Measurements from ENCODE around the gene CTSH.
A peak's percentile ranks its signal among the peaks of the same experiment; 100 is the strongest.

The CTSH gene

DNA sequence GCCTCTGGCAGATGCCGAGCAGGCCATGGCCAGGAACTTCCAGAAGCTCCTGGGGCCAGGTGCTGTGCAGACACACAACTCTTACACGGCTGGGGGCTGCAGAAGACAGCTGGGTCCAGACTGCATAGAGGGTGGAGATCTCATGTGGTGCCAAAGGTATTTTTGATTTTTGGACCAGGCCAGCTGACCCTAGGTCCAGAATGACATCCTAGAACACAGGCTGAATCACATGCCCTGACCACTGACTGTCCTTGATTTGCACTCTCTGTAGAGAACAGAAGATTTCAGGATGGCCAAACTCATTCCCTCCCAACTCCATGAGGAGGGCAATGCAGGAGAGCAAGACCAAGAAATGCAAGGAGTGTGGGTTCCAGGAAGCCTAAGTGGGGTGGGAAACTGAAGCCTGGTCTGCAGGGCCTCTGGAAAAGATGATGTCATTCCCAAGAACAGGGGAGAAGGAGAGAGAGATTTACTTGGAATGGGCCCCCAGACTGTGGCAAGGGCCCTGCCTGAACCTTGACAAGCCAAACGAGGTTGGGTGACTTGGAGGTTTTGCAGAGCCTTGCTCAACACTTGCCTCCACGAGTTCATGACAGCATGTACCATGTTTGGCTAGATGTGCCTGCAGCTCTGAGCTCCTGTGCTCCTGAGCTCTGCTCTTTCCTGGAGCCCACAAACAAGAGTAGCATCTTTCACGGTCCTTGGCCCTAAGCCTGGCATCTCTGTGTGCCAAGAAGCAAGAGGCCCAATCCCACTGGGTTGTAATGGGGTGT is 38.5 kb upstream of the CTSH start:
- in situ Hi-C loops (cut with HindIII; ENCODE audit: low sequenced_read_pairs): no loop called here
- H3K4me3 ChIP-seq (ENCODE audit: low read depth, low read length): no peak overlapping the region
- TF ChIP-seq, protein P1, sequence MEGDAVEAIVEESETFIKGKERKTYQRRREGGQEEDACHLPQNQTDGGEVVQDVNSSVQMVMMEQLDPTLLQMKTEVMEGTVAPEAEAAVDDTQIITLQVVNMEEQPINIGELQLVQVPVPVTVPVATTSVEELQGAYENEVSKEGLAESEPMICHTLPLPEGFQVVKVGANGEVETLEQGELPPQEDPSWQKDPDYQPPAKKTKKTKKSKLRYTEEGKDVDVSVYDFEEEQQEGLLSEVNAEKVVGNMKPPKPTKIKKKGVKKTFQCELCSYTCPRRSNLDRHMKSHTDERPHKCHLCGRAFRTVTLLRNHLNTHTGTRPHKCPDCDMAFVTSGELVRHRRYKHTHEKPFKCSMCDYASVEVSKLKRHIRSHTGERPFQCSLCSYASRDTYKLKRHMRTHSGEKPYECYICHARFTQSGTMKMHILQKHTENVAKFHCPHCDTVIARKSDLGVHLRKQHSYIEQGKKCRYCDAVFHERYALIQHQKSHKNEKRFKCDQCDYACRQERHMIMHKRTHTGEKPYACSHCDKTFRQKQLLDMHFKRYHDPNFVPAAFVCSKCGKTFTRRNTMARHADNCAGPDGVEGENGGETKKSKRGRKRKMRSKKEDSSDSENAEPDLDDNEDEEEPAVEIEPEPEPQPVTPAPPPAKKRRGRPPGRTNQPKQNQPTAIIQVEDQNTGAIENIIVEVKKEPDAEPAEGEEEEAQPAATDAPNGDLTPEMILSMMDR (IDR thresholded peaks at IDR 0.05; ENCODE audit: low read depth, low read length): no peak
- DNase-seq (ENCODE audit: low read depth, low spot score): no peak

- DNase-seq (ENCODE audit: low read depth, low spot score): no peak
- H3K4me3 ChIP-seq (ENCODE audit: low read depth, low read length): no peak overlapping the region
- TF ChIP-seq, protein P1 (IDR thresholded peaks at IDR 0.05; ENCODE audit: low read depth, low read length): no peak
- in situ Hi-C loops (cut with HindIII; ENCODE audit: low sequenced_read_pairs): no loop called here
Observed at GRCh38 chr15:78982736-78983135, 37.9 kb upstream of the CTSH start.

DNA sequence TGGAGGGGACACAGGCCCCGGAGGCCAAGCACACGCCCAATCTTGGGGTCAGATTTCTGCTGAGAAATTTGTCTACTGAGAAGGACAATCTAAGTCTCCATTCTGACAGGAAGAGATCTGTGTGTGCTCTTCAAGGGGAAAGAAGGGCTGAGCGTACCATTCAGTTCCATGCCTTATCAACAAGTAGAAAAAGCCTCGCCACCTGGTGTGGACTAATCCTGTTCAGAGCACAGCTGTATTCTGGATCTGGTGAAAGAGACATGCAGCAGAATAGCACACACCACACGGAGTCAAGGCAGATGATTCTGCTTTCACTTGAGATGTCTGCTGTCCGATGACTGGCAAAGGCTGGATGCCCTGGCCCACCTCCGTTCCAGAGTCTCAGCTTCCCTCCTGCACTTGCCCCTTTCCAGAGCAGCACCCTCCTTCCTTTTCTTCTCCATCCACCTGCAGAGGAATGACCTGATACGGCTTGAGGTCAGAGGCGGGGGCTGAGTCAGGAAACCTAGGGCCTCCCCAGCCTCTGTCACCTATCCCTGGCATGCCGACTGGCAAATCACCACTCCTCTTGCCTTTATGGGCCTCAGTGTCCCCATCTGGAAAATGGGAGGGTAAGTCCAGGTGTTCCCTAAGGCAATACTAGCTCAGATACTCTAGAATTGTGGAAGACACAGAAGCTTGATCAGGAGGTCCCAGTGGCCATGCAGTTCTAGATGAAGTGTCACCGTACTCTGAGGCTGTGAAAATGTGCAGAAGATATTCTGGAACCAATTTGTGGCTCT is 36.9 kb upstream of the CTSH start:
- H3K4me3 ChIP-seq (ENCODE audit: low read depth, low read length): no peak overlapping the region
- no peak for DNase-seq (ENCODE audit: low read depth, low spot score)
- in situ Hi-C loops (cut with HindIII; ENCODE audit: low sequenced_read_pairs): no loop called here
- TF ChIP-seq, protein P1 (IDR thresholded peaks at IDR 0.05; ENCODE audit: low read depth, low read length): no peak

DNA sequence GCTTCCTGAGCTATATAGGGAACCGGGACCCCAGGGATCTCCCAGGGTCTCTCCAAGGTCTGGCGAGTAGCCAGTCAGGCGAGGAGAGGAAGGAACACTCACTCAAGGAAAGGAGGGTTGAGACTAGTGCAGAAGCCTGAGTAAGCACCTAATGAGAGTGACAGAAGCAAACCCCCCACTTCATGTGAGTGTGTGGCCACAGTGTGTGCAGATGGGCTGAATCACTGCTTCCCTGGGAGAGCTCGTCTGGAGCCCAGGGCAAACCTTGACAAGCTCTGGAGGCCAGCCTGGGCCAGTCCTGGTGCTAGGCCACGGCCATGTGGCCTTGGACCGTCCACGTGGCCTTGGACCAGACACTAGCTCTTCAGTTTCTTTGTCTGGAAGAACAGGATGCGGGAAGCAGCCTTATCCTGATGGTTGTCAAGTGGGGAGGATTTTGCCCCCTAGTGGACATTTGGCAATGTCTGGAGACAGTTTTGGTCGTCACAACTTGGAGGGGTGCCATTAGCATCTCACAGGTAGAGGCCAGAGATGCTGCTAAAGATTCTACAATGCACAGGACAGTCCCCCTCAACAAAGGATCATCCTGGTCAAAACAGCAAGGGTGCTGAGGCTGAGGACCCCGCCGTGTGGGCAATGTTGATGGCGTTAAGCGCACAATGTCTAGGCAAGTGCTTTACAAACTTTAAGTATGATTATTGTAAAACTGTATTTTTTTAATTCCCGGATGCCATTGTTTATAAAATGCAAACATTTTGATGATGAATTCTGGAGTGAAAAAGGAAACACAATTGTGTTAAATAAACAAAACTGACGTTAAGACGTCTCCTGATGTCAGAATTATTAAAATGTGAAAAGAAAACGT is 34.8 kb upstream of the CTSH start:
- TF ChIP-seq, protein P1 (IDR thresholded peaks at IDR 0.05; ENCODE audit: low read depth, low read length): peak; percentile 72
- in situ Hi-C loops (cut with HindIII; ENCODE audit: low sequenced_read_pairs): no loop called here
- peak; percentile 68 for DNase-seq (ENCODE audit: low read depth, low spot score)
- H3K4me3 ChIP-seq (ENCODE audit: low read depth, low read length): no peak overlapping the region

GRCh38 chr15:78978601-78979179 is 33.8 kb upstream of the CTSH start:
- no peak for DNase-seq (ENCODE audit: low read depth, low spot score)
- TF ChIP-seq, protein P1 (IDR thresholded peaks at IDR 0.05; ENCODE audit: low read depth, low read length): no peak
- H3K4me3 ChIP-seq (ENCODE audit: low read depth, low read length): no peak overlapping the region
- in situ Hi-C loops (cut with HindIII; ENCODE audit: low sequenced_read_pairs): no loop called here

Measured in astrocyte of the spinal cord (primary cell).